ENCODE results near the gene LTA4H.
"Not testable (repeated sequence)": the region's sequence is repeated elsewhere in the genome, so short reads cannot be mapped to it uniquely, and the experiment has no call there.

LTA4H gene

DNA sequence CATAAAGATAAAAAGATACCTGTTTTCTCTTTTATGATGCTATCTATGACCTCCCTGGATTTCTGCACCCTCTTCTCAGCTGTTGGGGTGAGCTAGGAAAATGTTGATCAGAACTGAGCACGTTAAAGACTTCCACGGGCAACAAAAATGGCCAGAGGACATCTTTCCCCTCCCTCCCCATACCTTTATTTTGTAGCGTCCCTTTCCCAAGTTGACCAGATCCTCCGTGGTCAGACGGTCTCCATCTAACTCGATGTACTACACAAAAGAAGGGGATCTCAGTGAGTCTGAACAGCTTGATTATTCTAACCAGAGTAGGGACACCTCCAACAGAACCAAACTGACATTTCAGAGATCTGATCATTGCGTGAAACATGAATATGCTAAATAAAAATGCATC is 41.5 kb downstream of the LTA4H start:
- DNase-seq: no peak

DNA sequence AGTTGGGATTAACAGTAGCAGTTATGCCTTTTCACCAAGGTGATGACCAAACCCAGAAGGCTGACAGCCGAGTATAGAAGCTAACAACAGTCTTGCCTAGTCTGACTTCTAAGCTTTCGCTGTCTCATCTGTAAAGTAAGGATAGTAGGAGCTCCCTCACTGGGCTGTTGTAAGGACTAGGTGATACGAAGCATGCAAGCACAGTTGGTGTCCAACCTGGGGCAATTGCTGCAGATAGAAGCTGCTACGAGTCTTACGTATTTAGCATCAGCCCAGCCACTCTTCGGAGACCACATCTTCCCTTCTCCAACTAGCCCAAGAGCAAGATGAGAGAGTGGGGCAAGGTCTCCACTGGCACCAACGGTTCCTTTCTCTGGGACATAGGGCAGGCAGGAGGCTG is 45.3 kb downstream of the LTA4H start:
- no peak for DNase-seq

- DNase-seq: no peak
Observed at GRCh38 chr12:95989504-95990123, 45.8 kb downstream of the LTA4H start.

GRCh38 chr12:95988506-95989275 is 46.7 kb downstream of the LTA4H start:
- no peak for DNase-seq

GRCh38 chr12:95986635-95987570 is 48.5 kb downstream of the LTA4H start:
- DNase-seq: no peak

DNA sequence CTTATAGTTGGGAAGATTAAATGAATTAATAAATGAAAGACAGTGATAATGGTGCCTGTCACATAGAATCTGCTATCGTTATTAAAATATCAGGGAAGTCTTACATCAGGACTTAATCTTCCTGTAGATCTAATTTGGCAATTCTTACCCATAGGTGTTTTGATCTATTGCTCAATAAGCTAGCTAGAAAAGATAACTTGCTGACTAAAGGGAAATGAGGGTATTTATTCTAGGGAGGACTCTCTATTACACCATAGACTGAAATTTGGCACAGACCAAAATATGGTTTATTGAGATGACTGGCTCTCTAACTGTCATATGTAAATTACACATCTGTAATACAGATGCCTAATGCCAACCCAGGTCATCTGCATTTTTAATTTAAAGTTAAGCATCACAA is 50.7 kb downstream of the LTA4H start:
- DNase-seq: no peak

DNA sequence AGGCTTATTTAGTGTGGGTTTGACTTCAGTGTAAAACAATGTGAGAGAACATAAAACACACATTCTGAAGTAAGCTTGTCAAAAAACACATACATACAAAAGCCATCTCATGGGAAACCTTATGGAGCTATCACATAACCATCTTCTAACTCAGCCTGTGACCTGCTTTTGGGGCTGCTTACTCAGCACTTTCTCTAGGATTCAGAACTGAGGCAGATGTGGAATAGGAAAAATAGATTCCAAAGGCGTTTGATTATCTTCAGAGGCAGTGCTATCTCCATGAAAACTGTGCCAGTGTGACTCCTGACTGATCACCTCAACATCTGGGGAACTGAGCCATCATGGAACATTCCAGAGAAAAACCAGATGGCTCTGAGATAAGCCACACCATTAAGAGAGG is 52.8 kb downstream of the LTA4H start:
- no peak for DNase-seq

DNA sequence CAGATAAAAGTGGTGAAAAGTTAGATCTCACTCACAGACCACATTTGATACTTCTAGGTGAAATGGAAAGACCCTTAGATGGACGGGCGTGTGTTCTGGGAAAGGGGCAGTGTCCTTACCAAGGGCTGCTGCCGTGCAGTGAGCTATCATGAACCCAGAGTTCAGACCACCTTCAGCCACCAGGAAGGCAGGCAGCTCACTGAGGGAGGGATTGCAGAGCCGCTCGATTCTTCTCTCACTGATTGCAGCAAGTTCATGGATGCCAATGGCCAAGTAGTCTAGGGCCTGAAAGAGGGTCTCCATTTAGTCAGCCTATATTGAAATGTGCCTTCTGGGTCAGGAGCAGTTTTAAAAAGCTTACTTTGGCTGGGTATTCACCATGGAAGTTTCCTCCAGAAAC is 55.0 kb downstream of the LTA4H start:
- DNase-seq: no peak

DNA sequence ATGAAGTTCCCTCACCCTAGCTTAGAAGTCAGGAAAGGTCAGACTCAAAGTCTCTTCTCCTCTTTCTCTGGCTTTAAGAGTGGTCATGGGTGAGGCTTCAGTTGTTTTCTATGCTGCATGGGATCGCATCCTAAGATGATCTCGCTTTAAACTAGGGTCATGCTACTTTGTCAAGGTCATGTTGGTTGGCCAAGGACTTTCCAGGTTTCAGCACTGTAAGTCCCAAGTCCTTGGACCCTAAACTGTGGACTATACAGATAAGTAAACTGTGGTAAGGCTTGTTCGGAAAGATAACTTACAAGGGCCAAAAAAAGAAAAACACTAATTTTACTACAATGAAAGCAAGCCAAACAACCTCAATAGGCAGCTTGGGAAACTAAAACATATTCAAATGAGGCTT is 56.6 kb downstream of the LTA4H start:
- DNase-seq: no peak

GRCh38 chr12:95978351-95978750 is 57.0 kb downstream of the LTA4H start:
- DNase-seq: no peak

- no peak for DNase-seq
Observed at GRCh38 chr12:95977764-95978305, 57.6 kb downstream of the LTA4H start.

- no peak for DNase-seq
Observed at GRCh38 chr12:95976416-95976832, 59.0 kb downstream of the LTA4H start.

DNA sequence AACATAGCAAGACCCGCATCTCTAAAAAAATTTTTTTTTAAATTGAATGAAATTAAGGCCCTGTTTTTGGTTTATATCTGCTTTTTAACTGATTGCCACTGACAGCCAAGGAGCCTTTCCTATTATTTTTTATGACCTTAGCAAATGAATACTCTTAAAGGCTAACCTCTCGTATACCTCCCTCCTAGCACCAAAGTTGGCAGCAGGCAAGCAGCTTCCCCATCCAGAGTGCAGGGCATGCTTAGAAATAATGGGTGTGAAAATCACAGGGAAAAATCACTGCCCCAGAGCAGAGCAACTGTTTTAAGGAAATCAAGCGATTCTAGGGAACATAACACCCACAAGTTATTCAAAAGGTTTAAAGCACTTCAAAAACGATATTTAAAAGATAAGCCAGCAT is 59.9 kb downstream of the LTA4H start:
- DNase-seq: no peak

GRCh38 chr12:95974358-95974757 is 61.0 kb downstream of the LTA4H start:
- no peak for DNase-seq

- DNase-seq: peak; percentile 15
Observed at GRCh38 chr12:95972832-95973456, 62.4 kb downstream of the LTA4H start.

GRCh38 chr12:95970905-95971304 is 64.5 kb downstream of the LTA4H start:
- no peak for DNase-seq

GRCh38 chr12:95969116-95969515 is 66.3 kb downstream of the LTA4H start:
- DNase-seq: not testable (repeated sequence)

DNA sequence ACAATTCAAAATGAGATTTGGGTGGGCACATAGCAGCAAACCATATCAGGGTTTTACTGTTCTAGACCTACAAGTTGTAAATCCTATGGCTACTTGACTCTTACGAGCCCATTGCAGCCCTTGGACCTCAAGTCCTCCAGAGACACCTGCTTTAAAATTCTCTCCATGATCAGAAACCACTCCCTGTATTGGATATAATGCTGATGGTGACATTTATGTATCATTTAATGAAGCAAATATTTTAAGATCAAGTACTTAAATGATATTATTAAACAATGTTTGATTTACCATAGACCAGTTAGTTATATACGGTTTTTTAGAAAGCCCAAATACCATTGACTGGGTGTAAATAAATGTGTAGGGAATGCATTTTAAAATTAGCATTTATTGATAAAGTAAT is 68.1 kb downstream of the LTA4H start:
- no peak for DNase-seq

DNA sequence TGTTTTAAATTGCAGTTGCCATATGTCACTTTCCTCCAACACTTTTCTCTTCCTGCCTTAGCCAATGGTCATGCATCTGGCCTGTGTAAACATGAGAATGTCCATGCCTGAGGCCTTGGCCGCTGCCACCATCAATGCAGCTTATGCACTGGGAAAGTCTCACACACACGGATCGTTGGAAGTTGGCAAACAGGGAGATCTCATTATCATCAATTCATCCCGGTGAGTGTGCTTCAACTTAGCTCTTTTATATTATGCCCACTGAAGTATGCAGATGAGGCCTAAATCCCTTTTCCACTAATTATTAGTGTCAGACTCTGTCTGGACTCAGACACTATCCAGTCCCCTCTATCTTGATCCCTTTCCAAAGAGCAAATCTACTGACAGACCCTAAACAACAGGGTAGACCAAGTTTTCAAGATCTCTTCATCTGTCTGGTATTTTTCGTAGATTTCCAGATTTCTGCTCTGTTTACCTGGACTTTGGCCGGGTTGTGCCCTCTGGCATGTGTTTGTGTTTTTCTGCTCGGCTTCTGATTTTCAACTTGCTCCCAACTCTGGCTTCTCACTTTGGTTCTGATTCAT is 69.0 kb downstream of the LTA4H start:
- DNase-seq: no peak

DNA sequence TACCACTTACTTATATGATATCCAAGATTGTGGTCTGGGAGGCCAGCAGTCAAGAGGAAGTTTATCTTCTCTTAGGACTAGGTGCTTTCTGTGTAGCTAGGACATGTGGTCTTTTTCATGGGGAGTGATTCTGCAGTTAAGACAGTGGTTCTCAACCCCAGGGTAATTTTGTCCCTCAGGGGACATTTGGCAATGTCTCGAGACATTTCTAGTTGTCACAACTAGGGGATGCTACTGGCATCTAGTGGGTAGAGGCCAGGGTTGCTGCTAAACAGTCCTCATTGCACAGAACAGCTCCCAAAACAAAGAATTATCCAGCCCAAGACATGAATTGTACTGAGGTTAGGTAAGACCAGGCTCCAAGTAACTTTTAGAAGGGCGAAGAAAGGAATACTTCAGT is 72.3 kb downstream of the LTA4H start:
- no peak for DNase-seq

DNA sequence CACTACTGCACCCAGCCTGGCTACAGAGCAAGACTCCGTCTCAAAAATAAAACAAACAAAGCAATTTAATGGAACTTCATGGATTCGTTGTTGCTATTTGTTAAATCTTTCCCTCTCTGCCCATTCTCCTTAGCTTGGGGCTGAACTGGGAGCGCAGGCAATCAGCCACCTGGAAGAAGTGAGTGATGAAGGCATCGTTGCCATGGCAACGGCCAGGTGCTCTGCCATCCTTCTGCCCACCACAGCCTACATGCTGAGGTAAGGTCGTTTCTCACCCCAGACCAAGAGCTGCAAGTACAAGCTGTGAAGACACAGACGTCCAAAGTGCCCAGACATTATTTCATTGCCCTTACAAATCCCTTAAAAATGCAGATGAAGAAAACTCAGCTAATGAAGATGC is 73.2 kb downstream of the LTA4H start:
- DNase-seq: no peak

DNA sequence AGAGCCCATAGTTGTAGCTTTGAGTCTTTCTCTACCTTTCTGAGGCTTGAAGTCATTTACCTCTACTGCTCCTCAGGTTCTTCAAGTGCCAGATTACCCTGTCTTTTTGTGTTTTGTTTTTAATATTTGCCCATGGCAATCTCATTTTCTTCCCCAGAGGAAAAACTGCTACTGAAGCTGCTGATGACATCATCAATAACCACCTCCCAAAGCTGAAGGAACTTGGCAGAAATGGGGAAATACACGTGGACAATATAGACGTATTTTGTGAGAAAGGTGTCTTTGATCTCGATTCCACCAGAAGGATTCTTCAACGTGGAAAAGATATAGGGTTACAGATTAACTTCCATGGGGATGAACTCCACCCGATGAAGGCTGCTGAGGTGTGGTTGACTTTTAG is 75.1 kb downstream of the LTA4H start:
- no peak for DNase-seq

Data from right kidney (tissue), 1 donor.